GM18511 (cell line): ENCODE results near the gene SUCLA2.
"Not testable (repeated sequence)": the region's sequence is repeated elsewhere in the genome, so short reads cannot be mapped to it uniquely, and the experiment has no call there.

Source experiments
- ATAC-seq: cut with Tn5 transposase; IDR thresholded peaks from one replicate; pipeline ENCODE4 v1.9.1; 2021; ENCODE audit warnings: mild to moderate bottlenecking, moderate library complexity; ENCODE audit not compliant: unreplicated experiment

Gene SUCLA2

GRCh38 chr13:47997384-47997783 is 3.7 kb downstream of the SUCLA2 start:
- no peak for ATAC-seq

GRCh38 chr13:47991859-47992258 is 9.2 kb downstream of the SUCLA2 start:
- ATAC-seq: no peak

GRCh38 chr13:47990920-47991466 is 10.1 kb downstream of the SUCLA2 start:
- ATAC-seq: no peak

- no peak for ATAC-seq
These were observed 10.6 kb downstream of the SUCLA2 start for GRCh38 chr13:47990427-47990826.

GRCh38 chr13:47983070-47983469 is 18.0 kb downstream of the SUCLA2 start:
- ATAC-seq: no peak

- no peak for ATAC-seq
These were observed 24.7 kb downstream of the SUCLA2 start for GRCh38 chr13:47976325-47976724.

- no peak for ATAC-seq
These were observed 36.2 kb downstream of the SUCLA2 start for GRCh38 chr13:47964863-47965262.

GRCh38 chr13:47962237-47962636 is 38.8 kb downstream of the SUCLA2 start:
- no peak for ATAC-seq

- no peak for ATAC-seq
These were observed 41.4 kb downstream of the SUCLA2 start for GRCh38 chr13:47959468-47960247.

GRCh38 chr13:47957073-47957472 is 44.0 kb downstream of the SUCLA2 start:
- no peak for ATAC-seq

GRCh38 chr13:47955836-47956235 is 45.2 kb downstream of the SUCLA2 start:
- peak; percentile 54 for ATAC-seq

GRCh38 chr13:47949799-47950198 is 51.3 kb downstream of the SUCLA2 start:
- no peak for ATAC-seq

- ATAC-seq: no peak
These were observed 55.3 kb downstream of the SUCLA2 start for GRCh38 chr13:47945738-47946137.

- not testable (repeated sequence) for ATAC-seq
These were observed 55.9 kb downstream of the SUCLA2 start for GRCh38 chr13:47945146-47945545.

GRCh38 chr13:47934371-47934770 is 66.7 kb downstream of the SUCLA2 start:
- no peak for ATAC-seq

- no peak for ATAC-seq
These were observed 67.8 kb downstream of the SUCLA2 start for GRCh38 chr13:47932950-47933923.

- ATAC-seq: no peak
These were observed 70.4 kb downstream of the SUCLA2 start for GRCh38 chr13:47930649-47931165.

- no peak for ATAC-seq
These were observed 71.9 kb downstream of the SUCLA2 start for GRCh38 chr13:47929156-47929555.

GRCh38 chr13:47917022-47917574 is 84.0 kb downstream of the SUCLA2 start:
- no peak for ATAC-seq

GRCh38 chr13:47908197-47908902 is 92.7 kb downstream of the SUCLA2 start:
- no peak for ATAC-seq
